ENCODE results near the gene TECR. TPM values are rescaled to one million over a fixed set of nuclear protein-coding genes. Genes with fewer than 3 reads are reported as not detected.

TECR gene
- total RNA-seq, 1 experiment from 2014 or later: 294 TPM

DNA sequence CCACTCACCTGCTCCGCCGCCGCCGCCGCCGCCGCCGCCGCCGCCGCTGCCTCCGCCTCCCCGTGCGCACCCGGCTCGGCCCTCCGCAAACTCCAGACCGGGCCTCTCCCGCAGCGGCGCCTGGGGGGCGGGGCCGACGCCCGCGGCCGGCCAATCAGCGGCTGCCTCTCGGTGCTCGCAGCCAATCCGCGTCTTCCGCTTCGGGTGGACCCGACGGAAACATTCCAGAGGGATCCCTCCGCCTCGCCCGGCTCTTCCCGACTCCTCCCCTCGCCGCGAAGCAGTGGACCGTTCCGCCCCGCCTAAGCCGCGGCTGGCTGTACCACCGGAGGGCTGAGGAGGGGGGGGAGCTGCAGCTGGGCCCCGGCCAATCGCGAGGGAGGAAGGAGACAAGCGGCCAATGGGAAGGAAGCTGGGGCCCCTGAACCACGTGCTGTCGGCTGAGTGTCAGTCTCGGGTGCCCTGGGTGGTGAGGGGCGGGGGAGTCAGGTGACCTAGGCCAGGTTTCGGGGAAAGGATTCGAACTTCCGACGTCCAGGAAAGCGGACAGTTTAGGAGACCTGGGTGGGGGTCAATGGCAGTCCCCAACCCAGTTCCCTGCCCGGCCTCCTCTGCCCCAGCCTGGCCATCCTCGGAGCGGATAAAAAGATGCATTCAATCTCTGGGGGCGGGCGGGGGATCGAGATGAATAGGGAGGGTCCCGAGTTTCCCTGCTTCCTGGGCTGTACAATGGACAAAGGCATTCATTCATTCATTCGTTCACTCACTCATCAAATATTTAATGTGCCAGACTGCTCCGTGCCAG lies 33.2 kb upstream of the TECR start, which contains the start of gene GIPC1:
GIPC1 (minus strand) TSS at position 99 of the 805 bp plus-strand sequence. CDS start 13,151 bp downstream, outside the sequence.
- peak; percentile 95 to 98 for DNase-seq
- Histone ChIP-seq H2AFZ (no peak within 1 kb of the TSS; the same call in 1 of the 2 replicates), H3K9me3 (ENCODE audit: insufficient read depth, low read depth) (no peaks in the 10 kb centered on the region), H3K36me3 (ENCODE audit: low read depth) (peaks cover 13% of the 10 kb centered on the region), H3K4me3 (peak within 1 kb of the TSS; percentile 99), H3F3A (ENCODE audit: insufficient read depth, low read depth) (peaks cover 46% of the 10 kb centered on the region), H3K27me3 (ENCODE audit: insufficient read depth, low read depth) (no peaks in the 10 kb centered on the region), H3K4me2 (peak within 1 kb of the TSS; percentile 90), H3K9me2 (ENCODE audit: insufficient read depth) (no peaks in the 10 kb centered on the region), H4K20me1 (ENCODE audit: insufficient read depth) (peaks cover 34% of the 10 kb centered on the region), H3K27ac (peak within 1 kb of the TSS; percentile 91), H3K79me2 (ENCODE audit: low read depth) (peaks cover 51% of the 10 kb centered on the region), H3K4me1 (replicated peaks; ENCODE audit: insufficient read depth) (peaks cover 34% of the 10 kb centered on the region)
- ChIA-PET POLR2A (ENCODE audit: unreplicated experiment) (interaction anchor here (0.5 to 1.3 kb wide), 7 partner anchors 10 to 55 kb away, joined by 3 to 16 read pairs (median 5); no protein-coding TSS in a partner anchor), CTCF (interaction anchor here (0.6 kb wide), 1 partner anchor 14 kb away, joined by 4 read pairs; no protein-coding TSS in a partner anchor)
- TF ChIP-seq EZH2 (IDR thresholded peaks at IDR 0.05; ENCODE audit: low read depth): no peak
- TF ChIP-seq, protein P1, sequence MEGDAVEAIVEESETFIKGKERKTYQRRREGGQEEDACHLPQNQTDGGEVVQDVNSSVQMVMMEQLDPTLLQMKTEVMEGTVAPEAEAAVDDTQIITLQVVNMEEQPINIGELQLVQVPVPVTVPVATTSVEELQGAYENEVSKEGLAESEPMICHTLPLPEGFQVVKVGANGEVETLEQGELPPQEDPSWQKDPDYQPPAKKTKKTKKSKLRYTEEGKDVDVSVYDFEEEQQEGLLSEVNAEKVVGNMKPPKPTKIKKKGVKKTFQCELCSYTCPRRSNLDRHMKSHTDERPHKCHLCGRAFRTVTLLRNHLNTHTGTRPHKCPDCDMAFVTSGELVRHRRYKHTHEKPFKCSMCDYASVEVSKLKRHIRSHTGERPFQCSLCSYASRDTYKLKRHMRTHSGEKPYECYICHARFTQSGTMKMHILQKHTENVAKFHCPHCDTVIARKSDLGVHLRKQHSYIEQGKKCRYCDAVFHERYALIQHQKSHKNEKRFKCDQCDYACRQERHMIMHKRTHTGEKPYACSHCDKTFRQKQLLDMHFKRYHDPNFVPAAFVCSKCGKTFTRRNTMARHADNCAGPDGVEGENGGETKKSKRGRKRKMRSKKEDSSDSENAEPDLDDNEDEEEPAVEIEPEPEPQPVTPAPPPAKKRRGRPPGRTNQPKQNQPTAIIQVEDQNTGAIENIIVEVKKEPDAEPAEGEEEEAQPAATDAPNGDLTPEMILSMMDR (conservative IDR thresholded peaks at IDR 0.05): no peak
- BruUV-seq (replicated peaks): no TSS peak
- intact Hi-C loops (cut with micrococcal nuclease; ENCODE audit: unreplicated experiment): loop anchor here (1.0 to 10.0 kb wide), 3 partner anchors 20 to 61 kb away; partner anchors contain the start of gene PKN1

DNA sequence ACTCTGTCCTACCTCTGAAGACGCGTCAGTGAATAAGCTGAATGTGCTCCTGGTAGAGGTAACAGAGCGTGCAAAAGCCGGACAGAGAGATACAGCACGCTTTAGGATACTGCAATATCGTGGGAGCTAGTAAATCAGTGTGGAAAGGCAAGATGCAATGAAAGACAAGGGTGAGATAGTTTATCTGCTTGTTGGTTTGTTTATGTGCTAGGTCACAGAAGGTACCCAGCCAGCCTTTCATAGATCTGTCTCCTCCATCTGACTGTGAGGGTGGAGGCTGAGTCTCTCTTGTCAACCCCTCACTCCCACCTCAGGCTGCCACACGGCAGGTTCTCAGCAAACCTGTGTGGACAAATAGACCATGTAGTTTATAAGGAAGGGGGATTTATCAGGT lies 32.6 kb upstream of the TECR start:
- no peaks in the 10 kb centered on the region for H3K9me3 ChIP-seq (ENCODE audit: insufficient read depth, low read depth)
- ChIA-PET POLR2A (ENCODE audit: unreplicated experiment) (interaction anchor here (0.6 to 1.1 kb wide), 6 partner anchors 9 to 53 kb away, joined by 3 to 6 read pairs (median 4); no protein-coding TSS in a partner anchor), CTCF (interaction anchor here (0.5 to 1.1 kb wide), 3 partner anchors 22 to 938 kb away, joined by 3 to 14 read pairs (median 3); partner anchors contain the start of gene DNAJB1)
- H3K27ac ChIP-seq: peak overlapping the region; percentile 82
- no peaks in the 10 kb centered on the region for H3K27me3 ChIP-seq (ENCODE audit: insufficient read depth, low read depth)
- peaks cover 28% of the 10 kb centered on the region for H4K20me1 ChIP-seq (ENCODE audit: insufficient read depth)
- H3K4me1 ChIP-seq (replicated peaks; ENCODE audit: insufficient read depth): peaks cover 34% of the 10 kb centered on the region
- H3F3A ChIP-seq (ENCODE audit: insufficient read depth, low read depth): peaks cover 50% of the 10 kb centered on the region
- 0 out of 2 replicates have a peak overlapping the region, but pooled peaks have one; percentile 15 for H2AFZ ChIP-seq
- BruUV-seq (replicated peaks): TSS peak; percentile 74
- intact Hi-C loops (cut with micrococcal nuclease; ENCODE audit: unreplicated experiment): loop anchor here (1.0 to 10.0 kb wide), 3 partner anchors 19 to 62 kb away; partner anchors contain the start of gene PKN1
- H3K4me3 ChIP-seq: peak overlapping the region; percentile 28; the same call in 1 of the 2 replicates
- TF ChIP-seq, protein P1 (conservative IDR thresholded peaks at IDR 0.05): no peak
- TF ChIP-seq EZH2 (IDR thresholded peaks at IDR 0.05; ENCODE audit: low read depth): no peak
- no peaks in the 10 kb centered on the region for H3K9me2 ChIP-seq (ENCODE audit: insufficient read depth)
- peaks cover 45% of the 10 kb centered on the region for H3K79me2 ChIP-seq (ENCODE audit: low read depth)
- DNase-seq: no peak
- peak overlapping the region; percentile 71 for H3K4me2 ChIP-seq
- peaks cover 10% of the 10 kb centered on the region; the same call in 1 of the 2 replicates for H3K36me3 ChIP-seq (ENCODE audit: low read depth)

DNA sequence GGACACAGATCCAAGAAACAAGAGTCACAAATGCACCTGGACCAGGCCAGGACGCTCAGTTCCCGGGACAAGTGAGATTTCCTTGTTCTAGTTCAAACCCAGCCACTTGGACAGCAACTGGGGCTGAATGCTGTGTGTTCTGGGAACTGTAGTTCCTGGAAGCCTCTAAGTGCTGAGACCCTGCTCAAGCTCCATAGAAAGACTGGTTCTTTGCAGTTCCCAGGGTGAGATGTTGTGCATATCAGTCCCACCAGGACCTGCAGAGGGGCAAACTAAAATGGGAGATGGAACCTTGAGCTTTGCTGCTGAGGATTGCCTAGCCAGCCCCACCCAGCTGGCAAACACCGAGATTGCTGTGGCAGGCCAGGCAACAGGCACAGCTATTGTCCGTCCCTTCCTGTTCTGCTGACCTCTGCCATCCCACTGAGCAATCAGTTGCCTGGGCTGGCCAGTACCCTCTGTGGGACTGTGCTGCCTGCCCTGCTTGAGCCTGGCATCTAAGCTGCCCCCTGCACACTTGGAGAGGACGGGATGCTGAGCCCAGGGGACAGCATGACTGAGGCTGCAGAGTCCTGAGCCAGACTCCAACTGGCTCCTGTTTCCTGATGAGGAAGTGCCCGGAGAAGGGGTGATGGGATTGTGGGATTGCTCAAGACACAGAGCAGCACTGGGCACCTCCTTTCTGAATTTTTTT lies 32.0 kb upstream of the TECR start:
- Histone ChIP-seq H3K4me1 (replicated peaks; ENCODE audit: insufficient read depth) (peaks cover 39% of the 10 kb centered on the region), H4K20me1 (ENCODE audit: insufficient read depth) (peaks cover 22% of the 10 kb centered on the region), H3K27ac (peak overlapping the region; percentile 82), H3K36me3 (ENCODE audit: low read depth) (peaks cover 6% of the 10 kb centered on the region; the same call in 1 of the 2 replicates), H3K4me2 (peak overlapping the region; percentile 71), H3K27me3 (ENCODE audit: insufficient read depth, low read depth) (no peaks in the 10 kb centered on the region), H3K4me3 (no peak overlapping the region; the same call in 1 of the 2 replicates), H3F3A (ENCODE audit: insufficient read depth, low read depth) (peaks cover 54% of the 10 kb centered on the region), H3K79me2 (ENCODE audit: low read depth) (peaks cover 40% of the 10 kb centered on the region), H2AFZ (0 out of 2 replicates have a peak overlapping the region, but pooled peaks have one; percentile 15), H3K9me2 (ENCODE audit: insufficient read depth) (no peaks in the 10 kb centered on the region), H3K9me3 (ENCODE audit: insufficient read depth, low read depth) (no peaks in the 10 kb centered on the region)
- intact Hi-C loops (cut with micrococcal nuclease; ENCODE audit: unreplicated experiment): loop anchor here (10.0 kb wide), 1 partner anchor 63 kb away; the partner anchor contains the start of gene PKN1
- POLR2A ChIA-PET (ENCODE audit: unreplicated experiment): interaction anchor here (0.6 to 0.9 kb wide), 3 partner anchors 8 to 20 kb away, joined by 4 to 6 read pairs (median 5); no protein-coding TSS in a partner anchor
- CTCF ChIA-PET: interaction anchor here (0.5 to 1.1 kb wide), 3 partner anchors 21 to 937 kb away, joined by 3 to 14 read pairs (median 3); partner anchors contain the start of gene DNAJB1
- no TSS peak for BruUV-seq (replicated peaks)
- DNase-seq: peak; percentile 60 to 81
- TF ChIP-seq, protein P1 (conservative IDR thresholded peaks at IDR 0.05): no peak
- no peak for TF ChIP-seq EZH2 (IDR thresholded peaks at IDR 0.05; ENCODE audit: low read depth)
